Measurements from ENCODE around the gene PDZD2. TPM values are rescaled to one million over a fixed set of nuclear protein-coding genes. Genes with fewer than 3 reads are reported as not detected.

Gene PDZD2
- total RNA-seq, 1 experiment from 2014 or later, result 23.0 TPM

DNA sequence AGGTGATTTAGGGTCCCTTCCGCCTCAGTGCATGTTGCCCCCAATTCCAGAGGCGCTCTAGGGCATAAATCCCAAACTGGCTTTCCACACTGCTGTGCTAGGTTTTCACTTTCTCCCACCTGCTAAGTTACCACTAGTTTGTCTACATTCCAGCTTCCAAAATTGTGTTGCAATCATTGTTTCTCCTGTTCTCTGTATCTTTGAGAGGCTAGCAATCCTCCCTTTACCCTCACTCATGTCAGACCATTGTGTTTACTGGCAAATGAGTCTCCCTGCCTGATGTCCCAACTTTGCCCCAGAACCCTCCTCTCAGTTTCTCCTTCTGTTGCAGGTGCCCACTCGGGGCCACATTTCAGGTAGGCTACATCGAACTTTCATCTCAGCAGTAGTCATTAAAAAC, 221.3 kb downstream of the PDZD2 start:
- peaks cover 1% of the 10 kb centered on the region for H3K4me1 Mint-ChIP-seq (ENCODE audit: insufficient read depth, unreplicated experiment)
- no peak overlapping the region for H3K27ac Mint-ChIP-seq (ENCODE audit: low read depth, unreplicated experiment)
- H3K9me3 Mint-ChIP-seq (ENCODE audit: unreplicated experiment), result peaks cover 9% of the 10 kb centered on the region
- ChIA-PET POLR2A (interaction anchor here (0.8 to 2.2 kb wide), 2 partner anchors 23 to 78 kb away, joined by 3 to 5 read pairs; no protein-coding TSS in a partner anchor), CTCF (no interaction called here)
- TF ChIP-seq, protein P1, sequence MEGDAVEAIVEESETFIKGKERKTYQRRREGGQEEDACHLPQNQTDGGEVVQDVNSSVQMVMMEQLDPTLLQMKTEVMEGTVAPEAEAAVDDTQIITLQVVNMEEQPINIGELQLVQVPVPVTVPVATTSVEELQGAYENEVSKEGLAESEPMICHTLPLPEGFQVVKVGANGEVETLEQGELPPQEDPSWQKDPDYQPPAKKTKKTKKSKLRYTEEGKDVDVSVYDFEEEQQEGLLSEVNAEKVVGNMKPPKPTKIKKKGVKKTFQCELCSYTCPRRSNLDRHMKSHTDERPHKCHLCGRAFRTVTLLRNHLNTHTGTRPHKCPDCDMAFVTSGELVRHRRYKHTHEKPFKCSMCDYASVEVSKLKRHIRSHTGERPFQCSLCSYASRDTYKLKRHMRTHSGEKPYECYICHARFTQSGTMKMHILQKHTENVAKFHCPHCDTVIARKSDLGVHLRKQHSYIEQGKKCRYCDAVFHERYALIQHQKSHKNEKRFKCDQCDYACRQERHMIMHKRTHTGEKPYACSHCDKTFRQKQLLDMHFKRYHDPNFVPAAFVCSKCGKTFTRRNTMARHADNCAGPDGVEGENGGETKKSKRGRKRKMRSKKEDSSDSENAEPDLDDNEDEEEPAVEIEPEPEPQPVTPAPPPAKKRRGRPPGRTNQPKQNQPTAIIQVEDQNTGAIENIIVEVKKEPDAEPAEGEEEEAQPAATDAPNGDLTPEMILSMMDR (IDR thresholded peaks at IDR 0.05; ENCODE audit: unreplicated experiment), result no peak
- no peaks in the 10 kb centered on the region for H3K36me3 Mint-ChIP-seq (ENCODE audit: insufficient read depth, unreplicated experiment)
- no peak overlapping the region for H3K4me3 Mint-ChIP-seq (ENCODE audit: unreplicated experiment)
- BruUV-seq (replicated peaks), result no TSS peak
- no peak for DNase-seq (ENCODE audit: unreplicated experiment)
- H3K27me3 Mint-ChIP-seq (ENCODE audit: insufficient read depth, unreplicated experiment), result no peaks in the 10 kb centered on the region
- intact Hi-C loops (cut with micrococcal nuclease), result no loop called here

DNA sequence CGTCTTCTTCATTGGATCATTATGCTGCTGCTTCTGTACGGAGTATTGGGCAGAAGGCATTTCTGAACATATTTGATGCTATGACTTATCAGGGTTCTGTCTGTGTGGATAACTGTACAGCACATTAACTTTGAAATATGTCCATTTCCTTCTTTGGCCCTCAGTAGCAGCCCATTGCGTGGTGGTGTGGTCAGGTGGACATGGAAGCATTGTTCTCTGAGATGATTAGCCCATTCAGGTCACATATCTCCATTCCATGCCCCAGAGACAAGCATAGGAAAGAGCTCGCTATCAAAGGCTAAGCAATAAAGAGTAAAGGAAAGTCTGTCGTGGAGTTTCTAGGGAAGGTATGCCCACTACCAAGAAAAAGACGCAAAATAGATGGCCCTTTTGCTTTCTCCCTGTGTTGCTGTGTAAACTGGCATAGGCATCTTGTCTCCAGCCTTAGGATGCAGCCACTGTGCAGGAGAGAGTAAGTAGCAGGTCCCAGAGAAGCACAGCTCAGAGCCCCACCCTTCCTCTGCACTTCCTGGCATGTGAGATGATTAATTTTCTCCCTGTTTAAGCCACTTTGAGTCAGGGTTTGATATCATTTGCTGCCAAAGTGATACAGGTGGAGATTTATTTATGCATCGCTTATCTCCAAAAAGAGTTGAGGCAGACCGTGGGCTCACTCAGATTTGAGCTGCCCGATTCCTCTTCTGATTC, 221.9 kb downstream of the PDZD2 start:
- intact Hi-C loops (cut with micrococcal nuclease), result no loop called here
- ChIA-PET POLR2A (interaction anchor here (2.2 kb wide), 1 partner anchor 77 kb away, joined by 5 read pairs; no protein-coding TSS in a partner anchor), CTCF (no interaction called here)
- TF ChIP-seq, protein P1 (IDR thresholded peaks at IDR 0.05; ENCODE audit: unreplicated experiment), result no peak
- Mint-ChIP-seq H3K36me3 (ENCODE audit: insufficient read depth, unreplicated experiment) (no peaks in the 10 kb centered on the region), H3K9me3 (ENCODE audit: unreplicated experiment) (peaks cover 9% of the 10 kb centered on the region), H3K27me3 (ENCODE audit: insufficient read depth, unreplicated experiment) (no peaks in the 10 kb centered on the region), H3K27ac (ENCODE audit: low read depth, unreplicated experiment) (no peak overlapping the region), H3K4me3 (ENCODE audit: unreplicated experiment) (no peak overlapping the region), H3K4me1 (ENCODE audit: insufficient read depth, unreplicated experiment) (no peaks in the 10 kb centered on the region)
- DNase-seq (ENCODE audit: unreplicated experiment), result peak; percentile 5
- no TSS peak for BruUV-seq (replicated peaks)

DNA sequence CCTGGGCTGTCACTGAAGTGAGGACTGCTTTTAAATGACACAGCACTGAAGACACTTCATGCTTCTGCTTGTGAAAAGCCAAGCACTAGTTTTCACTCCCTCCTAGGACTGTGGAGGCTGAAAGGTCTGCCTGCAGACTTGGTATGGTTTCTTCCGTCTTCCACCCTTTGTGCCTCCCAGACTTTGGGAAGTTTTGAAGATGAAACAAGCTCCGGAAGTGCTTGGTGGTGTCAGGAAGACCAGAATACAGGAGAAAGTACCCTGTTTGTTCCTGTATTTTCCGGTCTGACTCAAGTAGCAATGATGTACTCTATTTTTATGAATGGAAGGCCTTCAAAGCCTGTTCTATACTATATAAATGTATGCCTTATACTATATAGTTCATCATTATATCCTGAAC, 222.7 kb downstream of the PDZD2 start:
- CTCF ChIA-PET, result no interaction called here

DNA sequence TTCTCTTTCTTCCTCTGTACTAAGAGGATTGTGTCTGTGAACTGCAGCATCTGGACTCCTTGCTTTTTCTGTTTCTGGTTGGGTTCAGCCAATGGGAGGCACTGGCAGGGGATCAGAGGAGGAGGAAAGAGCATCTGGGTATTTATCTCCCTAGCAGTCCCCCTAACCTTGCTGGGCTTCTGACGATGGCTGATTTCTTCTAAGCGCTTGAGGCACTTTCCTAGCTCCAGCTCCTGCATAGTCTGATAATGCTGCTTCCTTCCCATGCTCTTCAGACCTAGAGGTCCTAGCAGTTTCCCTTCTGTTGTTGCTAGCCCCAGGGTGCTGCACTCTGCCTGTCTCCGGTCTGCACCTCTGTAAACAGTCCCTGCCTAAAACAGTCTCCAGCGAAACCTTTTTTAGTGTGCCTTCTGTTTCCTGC, 225.1 kb downstream of the PDZD2 start:
- DNase-seq (ENCODE audit: unreplicated experiment), result no peak
- TF ChIP-seq, protein P1 (IDR thresholded peaks at IDR 0.05; ENCODE audit: unreplicated experiment), result no peak
- Mint-ChIP-seq H3K27ac (ENCODE audit: low read depth, unreplicated experiment) (no peak overlapping the region), H3K27me3 (ENCODE audit: insufficient read depth, unreplicated experiment) (no peaks in the 10 kb centered on the region), H3K9me3 (ENCODE audit: unreplicated experiment) (peaks cover 7% of the 10 kb centered on the region), H3K36me3 (ENCODE audit: insufficient read depth, unreplicated experiment) (no peaks in the 10 kb centered on the region), H3K4me1 (ENCODE audit: insufficient read depth, unreplicated experiment) (no peaks in the 10 kb centered on the region), H3K4me3 (ENCODE audit: unreplicated experiment) (no peak overlapping the region)
- no TSS peak for BruUV-seq (replicated peaks)
- CTCF ChIA-PET, result interaction anchor here (1.0 kb wide), 1 partner anchor 211 kb away, joined by 3 read pairs; no protein-coding TSS in a partner anchor
- POLR2A ChIA-PET, result no interaction called here
- intact Hi-C loops (cut with micrococcal nuclease), result no loop called here

More for the DNA sequence above, 222.7 kb downstream of the PDZD2 start:
- Mint-ChIP-seq H3K4me3 (ENCODE audit: unreplicated experiment) (no peak overlapping the region), H3K36me3 (ENCODE audit: insufficient read depth, unreplicated experiment) (no peaks in the 10 kb centered on the region), H3K27ac (ENCODE audit: low read depth, unreplicated experiment) (no peak overlapping the region), H3K9me3 (ENCODE audit: unreplicated experiment) (peaks cover 9% of the 10 kb centered on the region), H3K4me1 (ENCODE audit: insufficient read depth, unreplicated experiment) (no peaks in the 10 kb centered on the region), H3K27me3 (ENCODE audit: insufficient read depth, unreplicated experiment) (no peaks in the 10 kb centered on the region)
- TF ChIP-seq, protein P1 (IDR thresholded peaks at IDR 0.05; ENCODE audit: unreplicated experiment), result no peak
- intact Hi-C loops (cut with micrococcal nuclease), result no loop called here
- DNase-seq (ENCODE audit: unreplicated experiment), result no peak
- POLR2A ChIA-PET, result no interaction called here
- no TSS peak for BruUV-seq (replicated peaks)
